Keratinocyte (primary cell): ENCODE measurements around the gene MSI1. TPM values are rescaled to one million over a fixed set of nuclear protein-coding genes. Genes with fewer than 3 reads are reported as not detected.

ENCODE experiments used
- DNase-seq: peaks from one replicate; pipeline ENCODE4 v3.0.0-alpha.2; 2011; ENCODE audit warnings: low read depth, missing footprints, low spot score
- FAIRE-seq: peaks from 2 replicates; lab custom pipeline; 2011; peaks lifted over from hg19 to GRCh38; lab: Jason Lieb, UNC
- H2AFZ ChIP-seq: 2 replicates; pipeline ENCODE4 v1.6.0; 2012; ENCODE audit warnings: low read length, control low read depth, inconsistent platforms; ENCODE audit not compliant: control insufficient read depth
- H3K27ac ChIP-seq: 2 replicates; pipeline ENCODE4 v1.5.1; 2011; ENCODE audit warnings: low read length; ENCODE audit not compliant: control insufficient read depth, insufficient read depth
- H3K27me3 ChIP-seq: 3 replicates; pipeline ENCODE4 v1.6.0; 2011; ENCODE audit warnings: low read length; ENCODE audit not compliant: control insufficient read depth, insufficient read depth; ENCODE audit errors: extremely low read depth
- H3K36me3 ChIP-seq, 2 experiments: 2 replicates in 1 of 2; 3 replicates in 1 of 2; pipeline ENCODE4 v1.5.1; 2011; ENCODE audit warnings: low read length in 2 of 2, mild to moderate bottlenecking in 1 of 2; ENCODE audit not compliant: control insufficient read depth in 2 of 2, insufficient read depth in 2 of 2; ENCODE audit errors: extremely low read depth in 1 of 2
- H3K4me1 ChIP-seq: 3 replicates; pipeline ENCODE4 v1.5.1; 2011; ENCODE audit warnings: low read length; ENCODE audit not compliant: control insufficient read depth, insufficient read depth; ENCODE audit errors: extremely low read depth
- H3K4me2 ChIP-seq: 3 replicates; pipeline ENCODE4 v1.6.0; 2011; ENCODE audit warnings: low read depth, low read length; ENCODE audit not compliant: control insufficient read depth, insufficient read depth; ENCODE audit errors: extremely low read depth
- H3K4me3 ChIP-seq, 3 experiments: fragments of 200-600 bp in 1 of 3; sonication (generic) in 1 of 3; 2 replicates in 2 of 3; 3 replicates in 1 of 3; pipeline ENCODE4 v1.5.1; 2011 to 2016; ENCODE audit warnings: low read length in 3 of 3, mild to moderate bottlenecking in 3 of 3, control low read depth in 2 of 3, inconsistent platforms in 1 of 3, low read depth in 1 of 3, mixed read lengths in 1 of 3, mixed run types in 1 of 3, moderate library complexity in 1 of 3; ENCODE audit not compliant: control insufficient read depth in 2 of 3, insufficient read depth in 2 of 3; ENCODE audit errors: extremely low read depth in 1 of 3
- H3K79me2 ChIP-seq: 2 replicates; pipeline ENCODE4 v1.6.0; 2012; ENCODE audit warnings: low read length; ENCODE audit not compliant: control insufficient read depth, insufficient read depth
- H3K9ac ChIP-seq: 3 replicates; pipeline ENCODE4 v1.6.0; 2011; ENCODE audit warnings: low read length; ENCODE audit not compliant: control insufficient read depth, insufficient read depth; ENCODE audit errors: extremely low read depth
- H3K9me1 ChIP-seq: 3 replicates; pipeline ENCODE4 v1.6.0; 2011; ENCODE audit warnings: low read length; ENCODE audit not compliant: control insufficient read depth, insufficient read depth; ENCODE audit errors: extremely low read depth
- H3K9me3 ChIP-seq: 2 replicates; pipeline ENCODE4 v1.5.1; 2012; ENCODE audit warnings: low read depth, low read length; ENCODE audit not compliant: control insufficient read depth
- H4K20me1 ChIP-seq: 3 replicates; pipeline ENCODE4 v1.6.0; 2011; ENCODE audit warnings: low read length; ENCODE audit not compliant: control insufficient read depth, insufficient read depth; ENCODE audit errors: extremely low read depth
- EZH2 ChIP-seq: IDR thresholded peaks from one replicate; pipeline ENCODE4 v1.6.1; 2012; ENCODE audit warnings: inconsistent platforms, mild to moderate bottlenecking, low read length, moderate library complexity
- dilution Hi-C: fragments of 300-500 bp; cut with MboI; formaldehyde crosslinking; loops from one replicate; pipeline ENCODE4 v1.7.0; 2020; ENCODE audit warnings: low sequenced_read_pairs; ENCODE audit not compliant: extremely low pct_ligation_motif_present
- polyA plus RNA-seq, 5 experiments: library from polyadenylated mRNA; depleted of rRNA in 3 of 5; stranded (reverse) in 3 of 5; stranded (forward) in 1 of 5; unstranded in 1 of 5; fragments of >200 nt; gene quantifications; 1 replicate in 1 of 5; 2 replicates in 3 of 5; 3 replicates in 1 of 5; pipeline versions ENCODE4 v1.2.1 to v1.2.3, GENCODE V29; 2011 to 2012; ENCODE audit warnings: missing spikeins in 2 of 5, low read depth in 1 of 5, low replicate concordance in 1 of 5
- TF ChIP-seq, protein P1 (sequence below), 3 experiments: IDR thresholded peaks in 1 of 3; conservative IDR thresholded peaks in 1 of 3; optimal IDR thresholded peaks in 1 of 3; 2 replicates in 2 of 3; 3 replicates in 1 of 3; pipeline versions ENCODE3 to v1.5.1; 2011; ENCODE audit warnings: low read length in 3 of 3, mild to moderate bottlenecking in 3 of 3, moderate library complexity in 2 of 3, control low read depth in 1 of 3, inconsistent platforms in 1 of 3; ENCODE audit not compliant: insufficient read depth in 2 of 3; ENCODE audit errors: extremely low read depth in 1 of 3

MSI1 gene
- polyA plus RNA-seq, 1 donor (not counting 4 experiments of a cell fraction or from before 2014, with no cell fraction given) = not detected

DNA sequence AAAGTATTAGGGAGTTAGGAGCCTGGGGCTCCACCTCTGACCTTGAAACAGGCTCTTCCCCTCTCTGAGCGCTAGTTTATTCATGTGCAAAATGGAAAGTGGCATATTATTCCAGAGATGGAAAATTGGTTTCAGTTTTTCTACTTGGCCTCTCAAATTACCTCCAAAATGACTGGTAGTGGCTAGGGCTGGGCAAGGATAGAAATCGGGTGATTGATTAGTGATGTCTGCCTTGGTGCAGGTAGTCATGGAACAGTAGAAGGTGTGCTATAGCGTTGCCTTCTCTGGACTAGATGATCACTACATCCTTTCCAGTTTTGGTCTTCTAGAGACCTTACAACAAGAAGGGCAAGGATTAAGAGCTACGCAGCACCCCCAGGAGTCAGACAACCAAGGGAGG is 8.6 kb upstream of the MSI1 start:
- H3K36me3 ChIP-seq = no peaks in the 10 kb centered on the region
- FAIRE-seq (no peak), DNase-seq (no peak)
- no peak overlapping the region for H3K4me2 ChIP-seq
- TF ChIP-seq, protein P1, sequence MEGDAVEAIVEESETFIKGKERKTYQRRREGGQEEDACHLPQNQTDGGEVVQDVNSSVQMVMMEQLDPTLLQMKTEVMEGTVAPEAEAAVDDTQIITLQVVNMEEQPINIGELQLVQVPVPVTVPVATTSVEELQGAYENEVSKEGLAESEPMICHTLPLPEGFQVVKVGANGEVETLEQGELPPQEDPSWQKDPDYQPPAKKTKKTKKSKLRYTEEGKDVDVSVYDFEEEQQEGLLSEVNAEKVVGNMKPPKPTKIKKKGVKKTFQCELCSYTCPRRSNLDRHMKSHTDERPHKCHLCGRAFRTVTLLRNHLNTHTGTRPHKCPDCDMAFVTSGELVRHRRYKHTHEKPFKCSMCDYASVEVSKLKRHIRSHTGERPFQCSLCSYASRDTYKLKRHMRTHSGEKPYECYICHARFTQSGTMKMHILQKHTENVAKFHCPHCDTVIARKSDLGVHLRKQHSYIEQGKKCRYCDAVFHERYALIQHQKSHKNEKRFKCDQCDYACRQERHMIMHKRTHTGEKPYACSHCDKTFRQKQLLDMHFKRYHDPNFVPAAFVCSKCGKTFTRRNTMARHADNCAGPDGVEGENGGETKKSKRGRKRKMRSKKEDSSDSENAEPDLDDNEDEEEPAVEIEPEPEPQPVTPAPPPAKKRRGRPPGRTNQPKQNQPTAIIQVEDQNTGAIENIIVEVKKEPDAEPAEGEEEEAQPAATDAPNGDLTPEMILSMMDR (optimal IDR thresholded peaks at IDR 0.05 in 1 of 3, IDR thresholded peaks at IDR 0.05 in 1 of 3, conservative IDR thresholded peaks at IDR 0.05 in 1 of 3; ENCODE audit: extremely low read depth in 1 of 3, insufficient read depth in 2 of 3, low read length in 3 of 3) = no peak
- no peak for TF ChIP-seq EZH2
- H3K9me3 ChIP-seq = no peaks in the 10 kb centered on the region
- dilution Hi-C loops = no loop called here
- no peak overlapping the region for H3K4me3 ChIP-seq
- no peak overlapping the region for H3K9ac ChIP-seq
- H3K4me1 ChIP-seq = no peaks in the 10 kb centered on the region
- H3K27ac ChIP-seq = no peak overlapping the region
- H3K9me1 ChIP-seq = no peaks in the 10 kb centered on the region
- H4K20me1 ChIP-seq = no peaks in the 10 kb centered on the region
- H3K79me2 ChIP-seq = no peaks in the 10 kb centered on the region
- no peak overlapping the region for H2AFZ ChIP-seq
- H3K27me3 ChIP-seq = peaks cover 9% of the 10 kb centered on the region

DNA sequence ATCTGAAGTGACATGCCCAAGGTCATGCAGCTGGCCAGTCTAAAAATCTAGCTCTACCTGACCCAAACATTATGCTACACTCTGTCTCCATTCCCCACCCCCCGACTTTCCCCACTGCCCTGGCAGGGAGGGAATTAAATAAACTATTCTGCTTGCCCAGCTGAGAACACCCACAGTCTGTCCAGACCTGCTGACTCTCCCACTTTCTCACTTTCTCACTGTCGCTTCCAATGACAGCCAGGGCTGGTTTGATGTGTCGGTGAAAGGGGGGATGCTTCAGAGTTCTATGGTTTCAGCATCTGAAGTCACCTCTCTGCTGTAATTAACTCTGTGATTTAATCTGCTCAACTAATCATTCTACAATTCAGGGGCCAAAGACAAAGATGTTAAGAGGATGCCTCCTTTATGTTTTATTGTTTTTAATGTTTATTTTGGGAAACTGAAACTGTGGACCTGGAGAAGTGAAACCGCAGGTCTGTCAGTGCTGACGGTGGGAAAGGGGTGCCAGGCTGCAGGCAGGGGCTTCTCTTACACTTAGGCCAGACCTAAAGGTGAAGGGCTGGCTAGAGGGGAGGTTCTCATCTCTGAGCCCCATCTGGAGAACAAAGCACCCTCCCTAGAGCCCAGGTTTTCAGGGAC is 8.1 kb upstream of the MSI1 start:
- Histone ChIP-seq H3K36me3 (no peaks in the 10 kb centered on the region), H3K4me2 (no peak overlapping the region), H3K9me1 (no peaks in the 10 kb centered on the region), H3K27ac (no peak overlapping the region), H3K4me3 (no peak overlapping the region), H3K9ac (no peak overlapping the region), H3K9me3 (no peaks in the 10 kb centered on the region), H3K4me1 (no peaks in the 10 kb centered on the region), H3K79me2 (no peaks in the 10 kb centered on the region), H3K27me3 (peaks cover 9% of the 10 kb centered on the region), H2AFZ (no peak overlapping the region), H4K20me1 (no peaks in the 10 kb centered on the region)
- DNase-seq (no peak), FAIRE-seq (no peak)
- dilution Hi-C loops = no loop called here
- TF ChIP-seq, protein P1 (optimal IDR thresholded peaks at IDR 0.05 in 1 of 3, IDR thresholded peaks at IDR 0.05 in 1 of 3, conservative IDR thresholded peaks at IDR 0.05 in 1 of 3; ENCODE audit: extremely low read depth in 1 of 3, insufficient read depth in 2 of 3, low read length in 3 of 3) = no peak
- no peak for TF ChIP-seq EZH2
